Body of pancreas (tissue), 4 donors: ENCODE measurements around the gene ALPI. TPM values are rescaled to one million over a fixed set of nuclear protein-coding genes. Genes with fewer than 3 reads are reported as not detected.

Experiments used
- ATAC-seq: fragments of 150-250 bp; one replicate; pipeline ENCODE4 v1.9.1; 2016
- DNase-seq, 4 donors: peaks; one replicate each; pipeline ENCODE4 v3.0.0-alpha.2; 2019
- H3K27ac ChIP-seq, 4 donors: fragments of 200-600 bp; sonication (generic); 1 replicate in 3 of 4; 2 replicates in 1 of 4; pipeline versions ENCODE4 v1.5.1 to v1.6.1; 2016 to 2019; ENCODE audit warnings: mild to moderate bottlenecking in 1 of 4, mixed read lengths in 1 of 4, moderate library complexity in 1 of 4
- H3K27me3 ChIP-seq, 2 donors: fragments of 200-600 bp; sonication (generic); one replicate each; pipeline ENCODE4 v1.6.0; 2016; ENCODE audit warnings: mild to moderate bottlenecking in 1 of 2
- H3K36me3 ChIP-seq, 2 donors: fragments of 200-600 bp; sonication (generic); replicated peaks in 1 of 2; 2 replicates each; pipeline ENCODE4 v1.5.1; 2016; ENCODE audit warnings: low read depth in 2 of 2; ENCODE audit not compliant: insufficient read depth in 1 of 2
- H3K4me1 ChIP-seq: fragments of 200-600 bp; sonication (generic); one replicate; pipeline ENCODE4 v1.6.0; 2016
- H3K4me3 ChIP-seq, 2 donors: fragments of 200-600 bp; sonication (generic); 1 replicate in 1 of 2; 2 replicates in 1 of 2; pipeline ENCODE4 v1.5.1; 2016 to 2019
- H3K9me3 ChIP-seq, 3 donors: fragments of 200-600 bp; sonication (generic); 1 replicate in 2 of 3; 2 replicates in 1 of 3; pipeline ENCODE4 v1.5.1; 2016
- CTCF ChIP-seq, 7 experiments: fragments of 450-650 bp in 4 of 7; fragments of 200-600 bp in 3 of 7; sonication (generic) in 3 of 7; IDR thresholded peaks; one replicate each; pipeline ENCODE4 v1.5.1; 2016 to 2019; ENCODE audit warnings: antibody characterized with exemption in 7 of 7
- POLR2A ChIP-seq, 3 donors: fragments of 450-650 bp; IDR thresholded peaks; one replicate each; pipeline ENCODE4 v1.6.1; 2016; ENCODE audit warnings: antibody characterized with exemption in 3 of 3, mild to moderate bottlenecking in 2 of 3
- WGBS, 2 donors: methylation state at CpG; one replicate each; pipeline ENCODE4 v1.1.5; 2017; 5-methylcytosine and 5-hydroxymethylcytosine counted together
- intact Hi-C: fragments of 100-400 bp; cut with DNase I; formaldehyde crosslinking; loops from one replicate; pipeline ENCODE4 v1.15.1; 2023
- total RNA-seq, 2 donors: library from RNA; depleted of rRNA; stranded (reverse); fragments of >200 nt; gene quantifications; one replicate each; pipeline ENCODE4 v1.1.0, GENCODE V29; 2016

Gene ALPI
- total RNA-seq, 2 donors from 2014 or later, result not detected

GRCh38 chr2:232465061-232465460, 9.1 kb downstream of the ALPI start:
- intact Hi-C loops, result no loop called here
- WGBS, 2 donors, result 70 to 75% methylated on average over 6 of the region's 6 CpGs
- DNase-seq, result no peak
- Histone ChIP-seq H3K27me3 (no peaks in the 10 kb centered on the region), H3K9me3 (no peaks in the 10 kb centered on the region), H3K36me3 (no peaks in the 10 kb centered on the region), H3K4me3 (no peak overlapping the region), H3K4me1 (no peaks in the 10 kb centered on the region), H3K27ac (no peak overlapping the region)
- ATAC-seq, result no peak
- TF ChIP-seq POLR2A (IDR thresholded peaks at IDR 0.05) (no peak), CTCF (IDR thresholded peaks at IDR 0.05) (no peak)

GRCh38 chr2:232466221-232466620, 10.3 kb downstream of the ALPI start:
- no peak overlapping the region for H3K4me3 ChIP-seq
- ATAC-seq (no peak), DNase-seq (no peak)
- TF ChIP-seq POLR2A (IDR thresholded peaks at IDR 0.05) (no peak), CTCF (IDR thresholded peaks at IDR 0.05) (no peak)
- H3K4me1 ChIP-seq, result no peaks in the 10 kb centered on the region
- H3K36me3 ChIP-seq, result no peaks in the 10 kb centered on the region
- H3K27ac ChIP-seq, result no peak overlapping the region
- no peaks in the 10 kb centered on the region for H3K27me3 ChIP-seq
- no peaks in the 10 kb centered on the region for H3K9me3 ChIP-seq
- 44 to 57% methylated on average over 7 of the region's 7 CpGs for WGBS, 2 donors
- intact Hi-C loops, result no loop called here

GRCh38 chr2:232473467-232473890, 17.5 kb downstream of the ALPI start:
- WGBS, 2 donors, result 41 to 48% methylated on average over 6 of the region's 6 CpGs
- no peaks in the 10 kb centered on the region for H3K27me3 ChIP-seq
- DNase-seq (peak in 1 of 4 donors; percentile 18), ATAC-seq (no peak)
- no peak overlapping the region for H3K4me3 ChIP-seq
- intact Hi-C loops, result no loop called here
- no peaks in the 10 kb centered on the region for H3K4me1 ChIP-seq
- no peaks in the 10 kb centered on the region for H3K36me3 ChIP-seq
- H3K27ac ChIP-seq, result no peak overlapping the region
- TF ChIP-seq CTCF (IDR thresholded peaks at IDR 0.05), result no peak
- no peak for TF ChIP-seq POLR2A (IDR thresholded peaks at IDR 0.05)
- no peaks in the 10 kb centered on the region for H3K9me3 ChIP-seq

- Histone ChIP-seq H3K36me3 (no peaks in the 10 kb centered on the region), H3K4me3 (no peak overlapping the region), H3K9me3 (no peaks in the 10 kb centered on the region), H3K4me1 (no peaks in the 10 kb centered on the region), H3K27ac (no peak overlapping the region), H3K27me3 (no peaks in the 10 kb centered on the region)
- WGBS, 2 donors, result 52 to 73% methylated on average over 2 of the region's 2 CpGs
- ATAC-seq, result no peak
- no peak for TF ChIP-seq POLR2A (IDR thresholded peaks at IDR 0.05)
- no peak for TF ChIP-seq CTCF (IDR thresholded peaks at IDR 0.05)
- intact Hi-C loops, result no loop called here
- DNase-seq, result peak in 2 of 4 donors; percentile 0
Observed at GRCh38 chr2:232476045-232476444, 20.1 kb downstream of the ALPI start.

GRCh38 chr2:232476791-232477190, 20.8 kb downstream of the ALPI start:
- Histone ChIP-seq H3K4me3 (no peak overlapping the region), H3K27ac (no peak overlapping the region), H3K9me3 (no peaks in the 10 kb centered on the region), H3K36me3 (no peaks in the 10 kb centered on the region), H3K27me3 (no peaks in the 10 kb centered on the region), H3K4me1 (no peaks in the 10 kb centered on the region)
- peak in 2 of 4 donors; percentile 1 for DNase-seq
- intact Hi-C loops, result no loop called here
- no peak for ATAC-seq
- WGBS, 2 donors, result 82 to 91% methylated on average over 5 to 7 of the region's 7 CpGs
- TF ChIP-seq CTCF (IDR thresholded peaks at IDR 0.05), result no peak
- TF ChIP-seq POLR2A (IDR thresholded peaks at IDR 0.05), result no peak
